Calu3 (cell line): ENCODE data around the gene CD320. TPM values are rescaled to one million over a fixed set of nuclear protein-coding genes. Genes with fewer than 3 reads are reported as not detected.
A peak's percentile ranks its signal among the peaks of the same experiment; 100 is the strongest.
"Not testable (repeated sequence)": the region's sequence is repeated elsewhere in the genome, so short reads cannot be mapped to it uniquely, and the experiment has no call there.

Source experiments
- Bru-seq: library from RNA; stranded (reverse); fragments of 400-500 nt; gene quantifications from one replicate; lab custom pipeline; 2021; lab: Mats Ljungman, UMichigan
- BruChase-seq, 2 experiments: library from RNA; stranded (reverse); fragments of 400-500 nt; gene quantifications; one replicate each; lab custom pipeline; 2021; lab: Mats Ljungman, UMichigan
- BruUV-seq: library from RNA; stranded (reverse); fragments of 400-500 nt; replicated peaks from 2 replicates; lab custom pipeline; 2021; lab: Mats Ljungman, UMichigan
- CTCF ChIA-PET: fragments of 300-600 bp; sonication (Branson Sonifier 250); formaldehyde crosslinking; loops from one replicate; lab custom pipeline; 2022; ENCODE audit warnings: antibody characterized with exemption; lab: Charles Lee
- DNase-seq: peaks from one replicate; pipeline ENCODE4 v3.0.0; 2022
- H3K27ac Mint-ChIP-seq: one replicate; pipeline ENCODE4 v1.8.0; 2022; ENCODE audit warnings: mixed read lengths; ENCODE audit not compliant: unreplicated experiment
- H3K27me3 Mint-ChIP-seq: one replicate; pipeline ENCODE4 v1.8.0; 2022; ENCODE audit warnings: mixed read lengths; ENCODE audit not compliant: unreplicated experiment
- H3K36me3 Mint-ChIP-seq: one replicate; pipeline ENCODE4 v1.8.0; 2022; ENCODE audit warnings: mild to moderate bottlenecking, moderate library complexity, mixed read lengths; ENCODE audit not compliant: insufficient read depth, unreplicated experiment
- H3K4me1 Mint-ChIP-seq: one replicate; pipeline ENCODE4 v1.8.0; 2022; ENCODE audit warnings: mild to moderate bottlenecking, low read depth, mixed read lengths; ENCODE audit not compliant: unreplicated experiment
- H3K4me3 Mint-ChIP-seq: one replicate; pipeline ENCODE4 v1.8.0; 2022; ENCODE audit warnings: mild to moderate bottlenecking, low read depth, moderate library complexity, mixed read lengths; ENCODE audit not compliant: unreplicated experiment
- H3K9me3 Mint-ChIP-seq: one replicate; pipeline ENCODE4 v1.8.0; 2022; ENCODE audit warnings: low read depth, mixed read lengths; ENCODE audit not compliant: unreplicated experiment
- intact Hi-C: fragments of 100-400 bp; cut with micrococcal nuclease; formaldehyde crosslinking; loops from one replicate; pipeline ENCODE4 v1.10.0; 2022; ENCODE audit not compliant: unreplicated experiment
- long read RNA-seq: library from polyadenylated mRNA; stranded (forward); transcript quantifications from one replicate; pipeline ENCODE4 v2.0.0, GENCODE V29; 2022
- total RNA-seq: library from RNA; stranded (reverse); gene quantifications from 2 replicates; pipeline ENCODE4 v1.2.3, GENCODE V29; 2022
- TF ChIP-seq, protein P1 (sequence below): fragments of 200-600 bp; IDR thresholded peaks from one replicate; pipeline ENCODE4 v1.8.0; 2022; ENCODE audit warnings: antibody characterized with exemption; ENCODE audit not compliant: unreplicated experiment

CD320 gene
- total RNA-seq = 54.0 and 54.9 TPM in 2 replicates
- percentile 49 among the genes with signal in this experiment for Bru-seq, nascent RNA
- percentile 67 among the genes with signal in this experiment for BruChase-seq, experiment 1, labeled RNA remaining after a 6-hour chase
- BruChase-seq, experiment 2, labeled RNA remaining after a 2-hour chase = percentile 64 among the genes with signal in this experiment
- long read RNA-seq, transcript CD320-201 (5 exons, 1,250 nt) = major isoform, 191 of 217 reads
- long read RNA-seq, partial matches to known transcripts = 11 of 217 reads
- long read RNA-seq, other reads (novel, unspliced or antisense) = 14 of 217 reads

DNA sequence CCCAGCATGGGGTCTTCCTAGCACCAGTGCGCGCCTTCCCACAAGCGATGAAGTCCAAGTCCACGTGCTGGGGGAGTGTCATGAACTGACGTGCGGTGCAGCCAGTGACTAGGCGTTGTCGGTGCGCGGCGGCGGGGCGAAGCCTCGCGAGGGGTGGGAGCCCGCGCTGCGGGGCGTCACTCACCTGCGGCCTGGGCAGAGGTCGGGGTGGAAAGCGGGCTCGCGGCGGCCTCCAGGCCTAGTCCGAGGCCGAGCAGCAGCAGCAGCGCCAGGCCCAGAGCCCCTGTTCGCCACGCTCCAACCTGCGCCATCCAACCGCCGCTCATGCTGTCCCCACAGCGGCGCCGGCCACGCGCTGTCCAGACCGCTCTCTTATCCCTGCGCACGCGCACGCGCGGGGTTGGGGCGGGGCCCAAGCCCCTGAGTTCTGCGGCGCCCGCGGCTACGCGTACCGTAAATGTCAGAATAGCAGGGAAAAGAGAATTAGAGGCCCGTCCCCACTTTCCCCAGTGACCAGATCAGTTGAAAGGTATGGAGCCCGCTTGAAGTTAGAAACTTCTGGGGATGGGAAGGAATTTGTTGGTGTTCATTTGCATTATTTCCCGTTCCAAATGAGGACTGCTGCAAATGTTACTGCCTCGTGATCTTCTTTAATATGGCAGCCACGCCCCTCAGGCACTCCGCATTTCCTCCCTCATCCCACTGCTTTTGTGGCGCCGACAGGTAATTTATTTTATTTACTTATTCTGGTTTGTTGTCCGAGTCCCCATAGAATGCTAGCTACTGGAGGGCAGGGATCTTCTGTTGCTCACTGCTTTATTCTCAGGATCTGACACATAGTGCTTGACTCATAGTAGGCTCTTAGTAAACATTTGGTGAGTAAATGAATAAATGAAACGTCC is at the start of gene CD320:
Gene CD320, minus strand, starts transcription at position 394 of the 902 bp plus-strand sequence. Its CDS starts 68 bp downstream, at position 326.
- H3K36me3 Mint-ChIP-seq = peaks cover 29% of the 10 kb centered on the region
- H3K27me3 Mint-ChIP-seq = no peaks in the 10 kb centered on the region
- TSS peak; percentile 19 for BruUV-seq
- peak; percentile 84 for DNase-seq
- intact Hi-C loops = no loop called here
- TF ChIP-seq, protein P1, sequence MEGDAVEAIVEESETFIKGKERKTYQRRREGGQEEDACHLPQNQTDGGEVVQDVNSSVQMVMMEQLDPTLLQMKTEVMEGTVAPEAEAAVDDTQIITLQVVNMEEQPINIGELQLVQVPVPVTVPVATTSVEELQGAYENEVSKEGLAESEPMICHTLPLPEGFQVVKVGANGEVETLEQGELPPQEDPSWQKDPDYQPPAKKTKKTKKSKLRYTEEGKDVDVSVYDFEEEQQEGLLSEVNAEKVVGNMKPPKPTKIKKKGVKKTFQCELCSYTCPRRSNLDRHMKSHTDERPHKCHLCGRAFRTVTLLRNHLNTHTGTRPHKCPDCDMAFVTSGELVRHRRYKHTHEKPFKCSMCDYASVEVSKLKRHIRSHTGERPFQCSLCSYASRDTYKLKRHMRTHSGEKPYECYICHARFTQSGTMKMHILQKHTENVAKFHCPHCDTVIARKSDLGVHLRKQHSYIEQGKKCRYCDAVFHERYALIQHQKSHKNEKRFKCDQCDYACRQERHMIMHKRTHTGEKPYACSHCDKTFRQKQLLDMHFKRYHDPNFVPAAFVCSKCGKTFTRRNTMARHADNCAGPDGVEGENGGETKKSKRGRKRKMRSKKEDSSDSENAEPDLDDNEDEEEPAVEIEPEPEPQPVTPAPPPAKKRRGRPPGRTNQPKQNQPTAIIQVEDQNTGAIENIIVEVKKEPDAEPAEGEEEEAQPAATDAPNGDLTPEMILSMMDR = no peak
- H3K9me3 Mint-ChIP-seq = no peaks in the 10 kb centered on the region
- CTCF ChIA-PET = no interaction called here
- H3K4me3 Mint-ChIP-seq = peak within 1 kb of the TSS; percentile 95
- H3K4me1 Mint-ChIP-seq = peaks cover 15% of the 10 kb centered on the region
- peak within 1 kb of the TSS; percentile 69 for H3K27ac Mint-ChIP-seq

DNA sequence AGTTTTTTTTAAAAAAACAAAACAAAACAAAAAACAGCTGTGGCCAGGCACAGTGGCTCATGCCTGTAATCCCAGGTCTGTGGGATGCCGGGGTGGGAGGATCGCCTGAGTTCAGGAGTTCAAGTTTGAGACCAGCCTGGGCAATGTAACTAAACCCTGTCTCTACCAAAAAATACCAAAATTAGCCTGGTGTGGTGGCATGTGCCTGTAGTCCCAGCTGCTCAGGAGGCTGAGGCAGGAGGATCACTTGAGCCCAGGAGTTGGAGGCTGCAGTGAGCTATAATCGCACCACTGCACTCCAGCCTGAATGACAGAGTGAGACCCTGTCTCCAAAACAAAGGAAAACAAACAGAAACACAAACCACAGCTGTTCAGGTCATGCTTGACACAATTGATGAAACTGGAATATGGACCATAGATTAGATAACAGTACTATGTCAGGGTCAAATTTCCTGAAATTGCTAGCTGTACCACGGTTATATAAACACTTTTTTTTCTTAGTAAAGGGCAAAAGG is 48.9 kb upstream of the CD320 start:
- BruUV-seq = no TSS peak
- intact Hi-C loops = no loop called here
- no peak for DNase-seq
- CTCF ChIA-PET = no interaction called here
- Mint-ChIP-seq H3K27ac (no peak overlapping the region), H3K36me3 (peaks cover 6% of the 10 kb centered on the region), H3K4me1 (no peaks in the 10 kb centered on the region), H3K9me3 (peaks cover 2% of the 10 kb centered on the region), H3K27me3 (peaks cover 6% of the 10 kb centered on the region), H3K4me3 (no peak overlapping the region)
- TF ChIP-seq, protein P1 = no peak

DNA sequence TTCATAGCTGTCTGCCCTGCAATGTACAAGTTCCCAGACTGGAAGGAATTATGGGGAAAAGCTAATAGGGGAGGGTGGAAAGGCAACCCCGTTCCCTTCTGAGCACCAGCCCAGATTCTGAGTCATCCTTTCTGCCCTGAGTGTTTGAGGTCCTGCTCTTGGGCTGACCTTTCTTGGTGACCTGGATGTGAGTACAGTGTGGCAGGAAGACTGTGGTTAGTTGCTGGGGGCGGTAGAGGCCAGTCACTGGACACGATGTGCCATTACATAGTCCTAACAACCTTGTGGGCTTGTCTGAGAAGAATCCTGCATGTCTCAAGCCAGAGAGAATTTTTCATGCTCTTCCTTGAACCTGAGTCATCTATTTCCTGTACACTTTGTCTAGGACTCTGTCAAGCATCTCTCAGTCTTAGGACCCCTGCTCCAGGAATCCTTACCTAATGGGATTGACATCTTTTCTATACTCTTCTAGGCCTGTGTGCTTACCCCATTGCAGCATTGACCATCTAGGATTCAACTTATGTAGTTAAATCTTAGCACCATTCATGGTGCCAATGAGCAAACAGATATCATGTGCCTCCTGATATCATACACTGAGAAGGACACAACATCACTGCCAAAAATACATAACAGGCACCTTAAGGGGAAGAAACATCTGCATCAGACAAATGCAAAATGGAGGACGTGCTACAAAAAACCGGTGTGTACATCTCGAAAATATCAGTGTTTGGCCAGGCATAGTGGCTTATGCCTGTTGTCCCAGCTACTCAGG is 47.7 kb upstream of the CD320 start:
- Mint-ChIP-seq H3K36me3 (no peaks in the 10 kb centered on the region), H3K27me3 (peaks cover 19% of the 10 kb centered on the region), H3K4me3 (no peak overlapping the region), H3K9me3 (peaks cover 2% of the 10 kb centered on the region), H3K27ac (no peak overlapping the region), H3K4me1 (no peaks in the 10 kb centered on the region)
- CTCF ChIA-PET = interaction anchor here (1.2 kb wide), 2 partner anchors 42 to 57 kb away, joined by 3 to 4 read pairs; partner anchors contain the start of gene MARCHF2
- TF ChIP-seq, protein P1 = no peak
- DNase-seq = peak; percentile 34
- BruUV-seq = no TSS peak
- intact Hi-C loops = loop anchor here (2.0 kb wide), 2 partner anchors 41 to 151 kb away; no protein-coding TSS in a partner anchor

DNA sequence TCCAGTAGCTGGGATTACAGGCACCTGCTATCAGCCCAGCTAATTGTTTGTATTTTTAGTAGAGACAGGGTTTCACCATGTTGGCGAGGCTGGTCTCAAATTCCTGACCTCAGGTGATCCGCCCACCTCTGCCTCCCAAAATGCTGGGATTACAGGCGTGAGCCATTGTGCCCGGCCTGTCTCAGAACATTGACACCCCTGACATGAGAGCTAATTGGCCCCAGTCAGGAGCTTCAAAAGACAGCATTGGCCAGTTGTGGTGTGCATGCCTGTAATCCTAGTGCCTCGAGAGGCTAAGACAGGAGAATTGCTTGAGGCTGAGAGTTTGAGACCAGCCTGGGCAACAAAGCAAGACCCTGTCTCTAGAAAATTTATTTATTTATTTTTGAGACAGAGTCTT is 44.7 kb upstream of the CD320 start:
- peaks cover 34% of the 10 kb centered on the region for H3K27me3 Mint-ChIP-seq
- H3K4me1 Mint-ChIP-seq, H3K4me3 Mint-ChIP-seq, H3K27ac Mint-ChIP-seq, DNase-seq, intact Hi-C loops, H3K9me3 Mint-ChIP-seq, BruUV-seq, H3K36me3 Mint-ChIP-seq: not testable (repeated sequence)
- CTCF ChIA-PET = interaction anchor here (0.6 to 1.4 kb wide), 2 partner anchors 59 to 120 kb away, joined by 3 read pairs; no protein-coding TSS in a partner anchor
